Keratinocyte (primary cell): ENCODE measurements around the gene FAM53B.

ENCODE experiments used
- EZH2 ChIP-seq: IDR thresholded peaks from one replicate; pipeline ENCODE4 v1.6.1; 2012; ENCODE audit warnings: inconsistent platforms, mild to moderate bottlenecking, low read length, moderate library complexity
- TF ChIP-seq, protein P1 (sequence below), 3 experiments: IDR thresholded peaks in 1 of 3; conservative IDR thresholded peaks in 1 of 3; optimal IDR thresholded peaks in 1 of 3; 2 replicates in 2 of 3; 3 replicates in 1 of 3; pipeline versions ENCODE3 to v1.5.1; 2011; ENCODE audit warnings: low read length in 3 of 3, mild to moderate bottlenecking in 3 of 3, moderate library complexity in 2 of 3, control low read depth in 1 of 3, inconsistent platforms in 1 of 3; ENCODE audit not compliant: insufficient read depth in 2 of 3; ENCODE audit errors: extremely low read depth in 1 of 3

DNA sequence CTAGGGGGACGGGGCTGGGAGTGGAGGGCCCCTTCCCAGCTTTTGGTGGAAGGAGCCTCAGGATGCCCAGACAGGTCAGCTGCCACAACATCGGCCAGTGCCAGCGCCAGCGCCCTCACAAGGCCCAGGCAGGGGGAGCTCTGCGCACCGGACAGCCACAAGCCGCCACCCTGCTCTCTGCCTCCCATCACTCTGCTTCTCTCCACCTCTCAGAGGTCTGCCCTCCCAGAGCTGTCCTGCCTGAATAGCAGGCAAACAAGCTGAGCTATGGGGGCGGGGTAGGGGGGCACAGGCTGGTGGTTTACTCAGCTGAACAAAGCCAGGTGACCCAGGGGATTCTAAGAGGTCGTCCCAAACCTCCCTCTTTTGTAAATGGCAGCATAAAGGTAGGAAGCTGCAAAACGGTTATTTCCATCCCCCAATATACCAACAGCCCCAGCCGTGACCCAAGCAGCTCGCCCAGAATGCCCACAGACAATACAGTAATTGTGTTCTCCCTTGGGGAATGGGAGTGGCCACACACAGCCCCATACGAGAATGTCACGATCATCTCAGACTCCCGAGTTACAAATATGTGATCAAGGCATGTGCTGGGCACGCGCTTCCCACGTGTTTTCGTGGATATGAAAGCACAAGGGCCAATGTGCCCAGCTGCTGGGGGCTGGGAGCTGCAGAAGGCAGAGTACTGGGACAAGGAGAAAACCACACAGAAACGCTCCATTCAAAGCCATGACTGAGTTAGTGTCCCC is 19.7 kb downstream of the FAM53B start:
- TF ChIP-seq, protein P1, sequence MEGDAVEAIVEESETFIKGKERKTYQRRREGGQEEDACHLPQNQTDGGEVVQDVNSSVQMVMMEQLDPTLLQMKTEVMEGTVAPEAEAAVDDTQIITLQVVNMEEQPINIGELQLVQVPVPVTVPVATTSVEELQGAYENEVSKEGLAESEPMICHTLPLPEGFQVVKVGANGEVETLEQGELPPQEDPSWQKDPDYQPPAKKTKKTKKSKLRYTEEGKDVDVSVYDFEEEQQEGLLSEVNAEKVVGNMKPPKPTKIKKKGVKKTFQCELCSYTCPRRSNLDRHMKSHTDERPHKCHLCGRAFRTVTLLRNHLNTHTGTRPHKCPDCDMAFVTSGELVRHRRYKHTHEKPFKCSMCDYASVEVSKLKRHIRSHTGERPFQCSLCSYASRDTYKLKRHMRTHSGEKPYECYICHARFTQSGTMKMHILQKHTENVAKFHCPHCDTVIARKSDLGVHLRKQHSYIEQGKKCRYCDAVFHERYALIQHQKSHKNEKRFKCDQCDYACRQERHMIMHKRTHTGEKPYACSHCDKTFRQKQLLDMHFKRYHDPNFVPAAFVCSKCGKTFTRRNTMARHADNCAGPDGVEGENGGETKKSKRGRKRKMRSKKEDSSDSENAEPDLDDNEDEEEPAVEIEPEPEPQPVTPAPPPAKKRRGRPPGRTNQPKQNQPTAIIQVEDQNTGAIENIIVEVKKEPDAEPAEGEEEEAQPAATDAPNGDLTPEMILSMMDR (optimal IDR thresholded peaks at IDR 0.05 in 1 of 3, IDR thresholded peaks at IDR 0.05 in 1 of 3, conservative IDR thresholded peaks at IDR 0.05 in 1 of 3; ENCODE audit: extremely low read depth in 1 of 3, insufficient read depth in 2 of 3, low read length in 3 of 3) = no peak
- TF ChIP-seq EZH2 = no peak
